NB4 (cell line): ENCODE data around the gene TBR1.

Source experiments
- DNase-seq: peaks from one replicate; pipeline ENCODE4 v3.0.0; 2010; ENCODE audit warnings: low read depth
- H3K4me3 ChIP-seq: one replicate; pipeline ENCODE4 v1.5.1; 2011; ENCODE audit warnings: mild to moderate bottlenecking, low read depth, low read length, moderate library complexity
- CTCF ChIP-seq: IDR thresholded peaks from one replicate; pipeline ENCODE4 v1.5.1; 2012; ENCODE audit warnings: low read depth, low read length
- MAX ChIP-seq: IDR thresholded peaks from 2 replicates; pipeline ENCODE4 v1.6.1; 2011; ENCODE audit warnings: low read depth, low read length
- MYC ChIP-seq: IDR thresholded peaks from 2 replicates; pipeline ENCODE4 v1.6.1; 2011; ENCODE audit warnings: low read depth, low read length
- POLR2A ChIP-seq: IDR thresholded peaks from 2 replicates; pipeline ENCODE4 v1.6.1; 2011; ENCODE audit warnings: mild to moderate bottlenecking; ENCODE audit not compliant: insufficient read length; ENCODE audit errors: extremely low read depth

Gene TBR1

GRCh38 chr2:161436411-161436810, 20.3 kb downstream of the TBR1 start:
- no peak overlapping the region for H3K4me3 ChIP-seq
- no peak for DNase-seq
- TF ChIP-seq POLR2A (no peak), MAX (no peak), CTCF (no peak), MYC (no peak)

- no peak for TF ChIP-seq MAX
- TF ChIP-seq CTCF: no peak
- TF ChIP-seq MYC: no peak
- no peak for TF ChIP-seq POLR2A
- no peak for DNase-seq
- H3K4me3 ChIP-seq: no peak overlapping the region
Observed at GRCh38 chr2:161438598-161438997, 22.5 kb downstream of the TBR1 start.

- DNase-seq: no peak
- TF ChIP-seq CTCF: no peak
- no peak for TF ChIP-seq MAX
- TF ChIP-seq POLR2A: no peak
- no peak for TF ChIP-seq MYC
- H3K4me3 ChIP-seq: no peak overlapping the region
Observed at GRCh38 chr2:161445097-161445496, 29.0 kb downstream of the TBR1 start.

- no peak overlapping the region for H3K4me3 ChIP-seq
- DNase-seq: no peak
- TF ChIP-seq CTCF: no peak
- TF ChIP-seq POLR2A: no peak
- no peak for TF ChIP-seq MAX
- TF ChIP-seq MYC: no peak
Observed at GRCh38 chr2:161448431-161448830, 32.3 kb downstream of the TBR1 start.

GRCh38 chr2:161471631-161472030, 55.5 kb downstream of the TBR1 start:
- H3K4me3 ChIP-seq: no peak overlapping the region
- no peak for DNase-seq
- TF ChIP-seq CTCF (no peak), POLR2A (no peak), MYC (no peak), MAX (no peak)

- H3K4me3 ChIP-seq: no peak overlapping the region
- DNase-seq: no peak
- TF ChIP-seq POLR2A (no peak), MAX (no peak), MYC (no peak), CTCF (no peak)
Observed at GRCh38 chr2:161474920-161475319, 58.8 kb downstream of the TBR1 start.
